ENCODE measurements around the gene ERVK3-1. TPM values are rescaled to one million over a fixed set of nuclear protein-coding genes. Genes with fewer than 3 reads are reported as not detected.

ERVK3-1 gene
- total RNA-seq, 4 donors from 2014 or later, result 13.3 to 58.9 (median 36.2) TPM

DNA sequence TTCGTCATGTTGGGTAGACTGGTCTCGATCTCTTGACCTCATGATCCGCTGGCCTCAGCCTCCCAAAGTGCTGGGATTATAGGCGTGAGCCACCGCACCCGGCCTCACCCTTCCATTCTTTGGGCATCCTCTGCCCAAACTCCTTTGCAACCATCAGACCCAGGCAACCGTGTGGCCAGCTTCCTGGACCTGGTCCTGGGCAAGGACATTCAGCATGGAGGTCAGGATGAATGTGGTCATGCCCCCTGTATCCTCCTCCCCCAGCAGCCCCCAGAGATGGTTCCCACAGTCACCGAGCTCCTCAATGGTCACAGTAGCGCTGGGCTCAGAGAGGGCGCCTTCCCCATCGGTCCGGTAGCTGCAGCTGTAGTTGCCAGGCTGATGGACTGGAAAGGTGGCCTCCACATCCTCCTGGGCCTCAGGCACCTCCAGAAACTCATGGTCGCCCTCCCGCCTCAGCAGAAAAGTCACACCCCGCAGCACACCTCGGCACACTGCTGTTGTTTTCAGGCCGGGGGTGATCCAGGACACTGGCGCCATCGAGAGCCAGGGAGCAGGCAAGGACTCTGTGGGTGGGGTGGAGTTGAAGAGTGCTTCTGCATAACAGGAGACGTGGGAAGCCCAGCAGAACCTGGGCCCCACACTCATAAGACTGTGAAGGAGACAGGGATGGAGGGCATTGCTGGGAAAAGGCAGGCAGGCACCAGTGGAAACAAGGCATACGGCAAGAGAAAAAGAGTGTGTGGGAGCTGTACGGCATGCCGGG is 47.0 kb downstream of the ERVK3-1 start:
- peaks cover 0 to 27% (median 15%) of the 10 kb centered on the region in 4 donors for H3K4me1 ChIP-seq
- in situ Hi-C loops (cut with MboI; ENCODE audit: low pct_ligation_motif_present in 1 of 4, low pct_unique_long_range_greater_than_20kb in 1 of 4, low sequenced_read_pairs in 3 of 4) (no loop called here), intact Hi-C loops (cut with DNase I; ENCODE audit: low total_unique reads) (no loop called here)
- TF ChIP-seq POLR2AphosphoS5 (IDR thresholded peaks at IDR 0.05) (no peak), POLR2A (IDR thresholded peaks at IDR 0.05) (no peak), EP300 (IDR thresholded peaks at IDR 0.05; ENCODE audit: low read depth) (no peak)
- TF ChIP-seq, protein P1, sequence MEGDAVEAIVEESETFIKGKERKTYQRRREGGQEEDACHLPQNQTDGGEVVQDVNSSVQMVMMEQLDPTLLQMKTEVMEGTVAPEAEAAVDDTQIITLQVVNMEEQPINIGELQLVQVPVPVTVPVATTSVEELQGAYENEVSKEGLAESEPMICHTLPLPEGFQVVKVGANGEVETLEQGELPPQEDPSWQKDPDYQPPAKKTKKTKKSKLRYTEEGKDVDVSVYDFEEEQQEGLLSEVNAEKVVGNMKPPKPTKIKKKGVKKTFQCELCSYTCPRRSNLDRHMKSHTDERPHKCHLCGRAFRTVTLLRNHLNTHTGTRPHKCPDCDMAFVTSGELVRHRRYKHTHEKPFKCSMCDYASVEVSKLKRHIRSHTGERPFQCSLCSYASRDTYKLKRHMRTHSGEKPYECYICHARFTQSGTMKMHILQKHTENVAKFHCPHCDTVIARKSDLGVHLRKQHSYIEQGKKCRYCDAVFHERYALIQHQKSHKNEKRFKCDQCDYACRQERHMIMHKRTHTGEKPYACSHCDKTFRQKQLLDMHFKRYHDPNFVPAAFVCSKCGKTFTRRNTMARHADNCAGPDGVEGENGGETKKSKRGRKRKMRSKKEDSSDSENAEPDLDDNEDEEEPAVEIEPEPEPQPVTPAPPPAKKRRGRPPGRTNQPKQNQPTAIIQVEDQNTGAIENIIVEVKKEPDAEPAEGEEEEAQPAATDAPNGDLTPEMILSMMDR (IDR thresholded peaks at IDR 0.05), result no peak
- H3K27ac ChIP-seq, result no peak overlapping the region
- no peak overlapping the region for H3K4me3 ChIP-seq
- no peaks in the 10 kb centered on the region for H3K36me3 ChIP-seq
- whole genome bisulfite sequencing, 2 donors (ENCODE audit: low coverage in 1 of 2), result 86 to 90% methylated on average over 3 to 23 of the region's 23 CpGs
- peaks cover 58% of the 10 kb centered on the region for H3K27me3 ChIP-seq
- DNase-seq, result no peak
- no peaks in the 10 kb centered on the region for H3K9me3 ChIP-seq

GRCh38 chr19:58352760-58353671 is 47.8 kb downstream of the ERVK3-1 start, which contains the start of gene A1BG:
TSS of gene A1BG (minus strand) at chr19:58353492. CDS start at chr19:58353437, 55 bp downstream.
- intact Hi-C loops (cut with DNase I; ENCODE audit: low total_unique reads) (no loop called here), in situ Hi-C loops (cut with MboI; ENCODE audit: low pct_ligation_motif_present in 1 of 4, low pct_unique_long_range_greater_than_20kb in 1 of 4, low sequenced_read_pairs in 3 of 4) (no loop called here)
- Histone ChIP-seq H3K9me3 (no peaks in the 10 kb centered on the region), H3K36me3 (no peaks in the 10 kb centered on the region), H3K27me3 (peaks cover 49% of the 10 kb centered on the region), H3K4me1 (peaks cover 0 to 27% (median 13%) of the 10 kb centered on the region in 4 donors), H3K27ac (no peak within 1 kb of the TSS), H3K4me3 (no peak within 1 kb of the TSS)
- TF ChIP-seq POLR2A (IDR thresholded peaks at IDR 0.05), result no peak
- TF ChIP-seq, protein P1 (IDR thresholded peaks at IDR 0.05), result no peak
- TF ChIP-seq POLR2AphosphoS5 (IDR thresholded peaks at IDR 0.05), result no peak
- TF ChIP-seq EP300 (IDR thresholded peaks at IDR 0.05; ENCODE audit: low read depth), result no peak
- no peak for DNase-seq
- WGBS, 2 donors (ENCODE audit: low coverage in 1 of 2), result 81 to 92% methylated on average over 5 to 24 of the region's 26 CpGs

DNA sequence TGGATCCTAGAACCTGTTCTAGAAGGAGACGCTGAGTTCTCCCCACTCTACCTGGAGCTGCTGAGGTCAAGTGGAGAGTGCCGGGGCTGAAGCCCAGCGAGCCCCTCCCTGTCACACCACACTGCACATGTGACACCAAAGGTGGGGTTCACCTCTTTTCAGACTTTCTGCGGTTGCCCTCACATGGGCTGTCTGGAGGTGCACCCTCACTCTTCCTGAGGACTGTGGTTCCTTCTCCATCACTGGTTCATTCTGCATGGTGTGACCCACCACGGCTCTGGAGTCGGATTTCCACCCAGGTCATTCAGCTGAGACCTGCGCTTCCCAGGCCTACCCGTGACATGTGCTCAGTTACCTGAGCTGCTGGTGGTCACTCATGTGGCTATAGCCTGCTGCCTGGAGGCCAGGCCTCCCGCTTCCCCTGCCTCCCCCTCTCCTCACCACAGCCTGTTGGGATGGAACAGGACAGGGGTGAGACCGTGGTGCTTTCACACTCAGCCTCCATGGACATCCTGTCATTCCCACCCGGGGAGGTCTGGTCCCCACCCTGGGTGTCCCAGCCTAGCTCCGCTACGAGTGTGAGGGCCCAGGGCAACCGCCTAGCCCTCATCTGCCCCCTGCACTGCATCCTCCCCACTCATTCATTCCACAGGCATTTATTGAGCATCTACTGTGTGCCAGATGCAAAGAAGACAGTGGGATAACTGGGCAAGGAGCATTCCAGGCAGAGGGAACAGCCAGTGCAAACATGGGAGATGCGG is 48.7 kb downstream of the ERVK3-1 start:
- intact Hi-C loops (cut with DNase I; ENCODE audit: low total_unique reads), result no loop called here
- TF ChIP-seq, protein P1 (IDR thresholded peaks at IDR 0.05), result no peak
- no peak for TF ChIP-seq EP300 (IDR thresholded peaks at IDR 0.05; ENCODE audit: low read depth)
- no peak for TF ChIP-seq POLR2AphosphoS5 (IDR thresholded peaks at IDR 0.05)

More for the DNA sequence above, 48.7 kb downstream of the ERVK3-1 start:
- Histone ChIP-seq H3K4me3 (no peak overlapping the region), H3K36me3 (no peaks in the 10 kb centered on the region), H3K27me3 (peaks cover 40% of the 10 kb centered on the region), H3K9me3 (no peaks in the 10 kb centered on the region), H3K27ac (no peak overlapping the region), H3K4me1 (peaks cover 0 to 25% (median 13%) of the 10 kb centered on the region in 4 donors)
- in situ Hi-C loops (cut with MboI; ENCODE audit: low pct_ligation_motif_present in 1 of 4, low pct_unique_long_range_greater_than_20kb in 1 of 4, low sequenced_read_pairs in 3 of 4), result no loop called here
- WGBS, 2 donors (ENCODE audit: low coverage in 1 of 2), result 80 to 86% methylated on average over 4 to 15 of the region's 15 CpGs
- no peak for DNase-seq

Data from transverse colon (tissue), 4 donors.